Measurements from ENCODE around the gene ACTL8.

ACTL8 gene

GRCh38 chr1:17755120-17755519 is at the start of gene ACTL8:
Gene ACTL8 (plus strand): TSS chr1:17755333. CDS start chr1:17823009, 67,676 bp downstream.
- no peak for TF ChIP-seq CTCF (IDR thresholded peaks at IDR 0.05)

GRCh38 chr1:17706445-17706844 is 48.7 kb upstream of the ACTL8 start:
- no peak for TF ChIP-seq CTCF (IDR thresholded peaks at IDR 0.05)

GRCh38 chr1:17709981-17710380 is 45.2 kb upstream of the ACTL8 start:
- no peak for TF ChIP-seq CTCF (IDR thresholded peaks at IDR 0.05)

GRCh38 chr1:17710889-17711576 is 44.1 kb upstream of the ACTL8 start:
- TF ChIP-seq CTCF (IDR thresholded peaks at IDR 0.05): no peak

- TF ChIP-seq CTCF (IDR thresholded peaks at IDR 0.05): no peak
Observed at GRCh38 chr1:17711577-17711910, 43.6 kb upstream of the ACTL8 start.

- TF ChIP-seq CTCF (IDR thresholded peaks at IDR 0.05): no peak
Observed at GRCh38 chr1:17711941-17712340, 43.2 kb upstream of the ACTL8 start.

- TF ChIP-seq CTCF (IDR thresholded peaks at IDR 0.05): no peak
Observed at GRCh38 chr1:17713993-17714392, 41.1 kb upstream of the ACTL8 start.

All from LNCAP (cell line).